Kidney (tissue), 14 donors: ENCODE data around the gene ABCA7. TPM values are rescaled to one million over a fixed set of nuclear protein-coding genes. Genes with fewer than 3 reads are reported as not detected.

Source experiments
- DNase-seq, 5 donors: peaks; one replicate each; pipeline ENCODE4 v3.0.0-alpha.2; 2013 to 2020
- FAIRE-seq: peaks from 2 replicates; lab custom pipeline; 2012; peaks lifted over from hg19 to GRCh38; lab: Jason Lieb, UNC
- H3K27ac ChIP-seq, 2 donors: one replicate each; pipeline ENCODE4 v1.7.0; 2013; ENCODE audit warnings: low read depth in 2 of 2, low read length in 2 of 2, inconsistent platforms in 1 of 2
- H3K27me3 ChIP-seq: one replicate; pipeline ENCODE4 v1.7.1; 2013; ENCODE audit warnings: low read length, inconsistent platforms; ENCODE audit not compliant: control insufficient read depth, insufficient read depth
- H3K36me3 ChIP-seq, 3 donors: one replicate each; pipeline versions ENCODE4 v1.7.0 to v1.7.1; 2013; ENCODE audit warnings: low read length in 3 of 3, control low read depth in 1 of 3, inconsistent platforms in 1 of 3; ENCODE audit not compliant: insufficient read depth in 3 of 3, control insufficient read depth in 2 of 3
- H3K4me1 ChIP-seq, 3 donors: one replicate each; pipeline versions ENCODE4 v1.7.0 to v1.7.1; 2013; ENCODE audit warnings: low read length in 3 of 3, inconsistent platforms in 1 of 3, low read depth in 1 of 3; ENCODE audit not compliant: control insufficient read depth in 2 of 3, insufficient read depth in 2 of 3
- H3K4me3 ChIP-seq, 3 donors: one replicate each; pipeline versions ENCODE4 v1.7.0 to v1.8.1; 2013; ENCODE audit warnings: low read length in 3 of 3, control low read depth in 1 of 3, inconsistent platforms in 1 of 3
- H3K9ac ChIP-seq, 3 donors: one replicate each; pipeline versions ENCODE4 v1.7.0 to v1.7.1; 2013; ENCODE audit warnings: low read length in 3 of 3, control low read depth in 1 of 3, inconsistent platforms in 1 of 3
- H3K9me3 ChIP-seq, 3 donors: one replicate each; pipeline versions ENCODE4 v1.7.0 to v1.7.1; 2013; ENCODE audit warnings: low read length in 3 of 3, control low read depth in 1 of 3, inconsistent platforms in 1 of 3; ENCODE audit not compliant: control insufficient read depth in 2 of 3, insufficient read depth in 1 of 3
- CTCF ChIP-seq: IDR thresholded peaks from 3 replicates; pipeline ENCODE4 v1.5.1; 2012; ENCODE audit warnings: mild to moderate bottlenecking, moderate library complexity, borderline replicate concordance; ENCODE audit not compliant: insufficient read depth; ENCODE audit errors: extremely low read depth
- intact Hi-C: fragments of 100-400 bp; cut with DNase I; formaldehyde crosslinking; loops from one replicate; pipeline ENCODE4 v1.11.1; 2022
- polyA plus RNA-seq: library from polyadenylated mRNA; stranded (reverse); fragments of 350-450 nt; fragmentation: Illumina TruSeq; extraction: RNeasy Lipid Tissue Mini Kit (QIAGEN cat#74804); gene quantifications from one replicate; pipeline ENCODE4 v1.2.3, GENCODE V29; 2014; ENCODE audit warnings: low read depth, low replicate concordance; ENCODE audit not compliant: insufficient read depth
- total RNA-seq: library from RNA; stranded (reverse); fragmentation: NEBNext Ultra II Directional; extraction: Animal tissue kit (Norgen Biotek cat#: 25700); gene quantifications from one replicate; pipeline ENCODE4 v1.2.1, GENCODE V29; 2021
- donor health status: control.
- donor health status: control.
- donor health status: control.
- donor health status: control.
- donor health status: control.
- donor health status: DM: yes; HTN: yes; CAD: no.
- donor health status: Normal renal cell carcinoma (clear cell type).

ABCA7 gene
- total and polyA plus RNA-seq, 2 donors from 2014 or later: 11.7 to 20.4 TPM

- H3K9me3 ChIP-seq: no peaks in the 10 kb centered on the region
- no peak overlapping the region for H3K4me3 ChIP-seq
- H3K27ac ChIP-seq: peak overlapping the region; percentile 72 to 77
- peaks cover 17% of the 10 kb centered on the region for H3K27me3 ChIP-seq
- DNase-seq (peak in 2 of 5 donors; percentile 35 to 93), FAIRE-seq (no peak)
- no peak for TF ChIP-seq CTCF
- H3K36me3 ChIP-seq: peaks cover 0 to 3% (median 0%) of the 10 kb centered on the region in 3 donors
- no peak overlapping the region for H3K9ac ChIP-seq
- peaks cover 0 to 15% (median 14%) of the 10 kb centered on the region in 3 donors for H3K4me1 ChIP-seq
- intact Hi-C loops: no loop called here
Observed at GRCh38 chr19:995051-995827, 44.7 kb upstream of the ABCA7 start.

GRCh38 chr19:996051-996838 lies 43.7 kb upstream of the ABCA7 start:
- Histone ChIP-seq H3K9ac (no peak overlapping the region), H3K4me3 (no peak overlapping the region), H3K4me1 (peaks cover 0 to 15% (median 14%) of the 10 kb centered on the region in 3 donors), H3K36me3 (no peaks in the 10 kb centered on the region), H3K27ac (peak overlapping the region; percentile 32 to 77), H3K9me3 (no peaks in the 10 kb centered on the region), H3K27me3 (peaks cover 17% of the 10 kb centered on the region)
- no peak for TF ChIP-seq CTCF
- FAIRE-seq: no peak
- intact Hi-C loops: no loop called here
- peak; percentile 60 to 87 (median 74) for DNase-seq

- no peaks in the 10 kb centered on the region for H3K9me3 ChIP-seq
- peaks cover 0 to 15% (median 14%) of the 10 kb centered on the region in 3 donors for H3K4me1 ChIP-seq
- H3K27me3 ChIP-seq: peaks cover 17% of the 10 kb centered on the region
- TF ChIP-seq CTCF: no peak
- no peaks in the 10 kb centered on the region for H3K36me3 ChIP-seq
- FAIRE-seq: no peak
- intact Hi-C loops: no loop called here
- DNase-seq: no peak
- no peak overlapping the region for H3K27ac ChIP-seq
- no peak overlapping the region for H3K4me3 ChIP-seq
- H3K9ac ChIP-seq: no peak overlapping the region
Observed at GRCh38 chr19:998064-998463, 41.8 kb upstream of the ABCA7 start.
